Measurements from ENCODE around the gene AFMID. TPM values are rescaled to one million over a fixed set of nuclear protein-coding genes. Genes with fewer than 3 reads are reported as not detected.

The AFMID gene
- total RNA-seq, 1 experiment from 2014 or later, result 97.1 TPM

GRCh38 chr17:78146471-78146869 is 40.7 kb upstream of the AFMID start:
- no peak for DNase-seq
- H3K9me3 ChIP-seq (replicated peaks), result no peaks in the 10 kb centered on the region
- H3K27me3 ChIP-seq, result peaks cover 3% of the 10 kb centered on the region; the same call in 1 of the 2 replicates
- no peak overlapping the region for H3K4me3 ChIP-seq
- no peaks in the 10 kb centered on the region for H3K36me3 ChIP-seq
- H3K4me1 ChIP-seq, result peaks cover 26% of the 10 kb centered on the region
- H3K27ac ChIP-seq, result no peak overlapping the region

GRCh38 chr17:78146881-78147280 is 40.3 kb upstream of the AFMID start:
- no peak overlapping the region for H3K4me3 ChIP-seq
- no peak for DNase-seq
- H3K27ac ChIP-seq, result no peak overlapping the region
- no peaks in the 10 kb centered on the region for H3K9me3 ChIP-seq (replicated peaks)
- H3K27me3 ChIP-seq, result peaks cover 3% of the 10 kb centered on the region; the same call in 1 of the 2 replicates
- no peaks in the 10 kb centered on the region for H3K36me3 ChIP-seq
- H3K4me1 ChIP-seq, result peaks cover 26% of the 10 kb centered on the region

GRCh38 chr17:78147315-78147998 is 39.7 kb upstream of the AFMID start:
- Histone ChIP-seq H3K4me3 (no peak overlapping the region), H3K27me3 (peaks cover 3% of the 10 kb centered on the region; the same call in 1 of the 2 replicates), H3K27ac (no peak overlapping the region), H3K36me3 (no peaks in the 10 kb centered on the region), H3K4me1 (peaks cover 26% of the 10 kb centered on the region), H3K9me3 (replicated peaks) (no peaks in the 10 kb centered on the region)
- no peak for DNase-seq

DNA sequence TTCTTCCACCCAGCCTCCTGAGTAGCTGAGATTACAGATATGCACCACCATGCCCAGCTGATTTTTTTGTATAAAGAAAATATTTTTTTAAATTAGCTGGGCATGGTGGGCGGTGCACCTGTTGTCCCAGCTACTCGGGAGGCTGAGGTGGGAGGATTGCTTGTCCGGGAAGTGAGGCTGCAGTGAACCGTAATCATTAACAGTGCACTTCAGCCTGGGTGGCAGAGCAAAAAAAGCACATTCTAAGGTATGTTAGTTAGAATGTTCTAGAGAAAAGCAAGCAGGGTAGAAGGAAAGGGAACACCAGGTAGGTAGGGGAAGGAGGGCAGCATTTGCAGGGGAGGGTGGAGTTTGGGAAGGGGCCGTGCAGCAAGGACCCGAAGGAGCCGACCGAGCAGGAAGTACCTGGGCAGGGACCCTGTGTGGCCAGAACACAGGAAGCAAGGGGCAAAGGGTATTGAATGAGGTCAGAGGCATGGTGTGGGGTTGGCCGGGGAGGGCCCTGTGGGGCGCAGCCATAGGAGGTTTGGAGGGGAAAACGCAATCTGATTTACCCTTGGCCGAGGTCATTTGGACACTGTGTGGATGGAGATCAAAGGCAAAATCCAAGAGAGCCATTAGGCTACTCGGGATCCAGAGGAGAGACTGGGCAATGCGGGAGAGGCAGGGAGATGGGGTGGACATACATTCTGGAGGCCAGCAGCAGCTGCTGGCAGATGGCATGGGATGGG is 38.7 kb upstream of the AFMID start:
- DNase-seq, result no peak
- Histone ChIP-seq H3K27me3 (peaks cover 3% of the 10 kb centered on the region; the same call in 1 of the 2 replicates), H3K9me3 (replicated peaks) (no peaks in the 10 kb centered on the region), H3K36me3 (no peaks in the 10 kb centered on the region), H3K27ac (no peak overlapping the region), H3K4me3 (no peak overlapping the region), H3K4me1 (peaks cover 21% of the 10 kb centered on the region)

GRCh38 chr17:78151514-78152008 is 35.6 kb upstream of the AFMID start:
- no peaks in the 10 kb centered on the region for H3K36me3 ChIP-seq
- H3K4me1 ChIP-seq, result no peaks in the 10 kb centered on the region
- no peaks in the 10 kb centered on the region for H3K9me3 ChIP-seq (replicated peaks)
- no peak overlapping the region for H3K27ac ChIP-seq
- no peak overlapping the region for H3K4me3 ChIP-seq
- DNase-seq, result no peak
- peaks cover 6% of the 10 kb centered on the region; the same call in 1 of the 2 replicates for H3K27me3 ChIP-seq

GRCh38 chr17:78154903-78155811 is 32.0 kb upstream of the AFMID start:
- no peak overlapping the region for H3K27ac ChIP-seq
- DNase-seq, result no peak
- no peaks in the 10 kb centered on the region for H3K9me3 ChIP-seq (replicated peaks)
- H3K27me3 ChIP-seq, result peaks cover 10% of the 10 kb centered on the region; the same call in 1 of the 2 replicates
- no peak overlapping the region for H3K4me3 ChIP-seq
- H3K36me3 ChIP-seq, result no peaks in the 10 kb centered on the region
- no peaks in the 10 kb centered on the region for H3K4me1 ChIP-seq

- no peak for DNase-seq
- no peaks in the 10 kb centered on the region for H3K9me3 ChIP-seq (replicated peaks)
- no peaks in the 10 kb centered on the region for H3K4me1 ChIP-seq
- H3K27ac ChIP-seq, result no peak overlapping the region
- peaks cover 5% of the 10 kb centered on the region; the same call in 1 of the 2 replicates for H3K27me3 ChIP-seq
- no peaks in the 10 kb centered on the region for H3K36me3 ChIP-seq
- no peak overlapping the region for H3K4me3 ChIP-seq
These were observed 27.5 kb upstream of the AFMID start for GRCh38 chr17:78159575-78160158.

DNA sequence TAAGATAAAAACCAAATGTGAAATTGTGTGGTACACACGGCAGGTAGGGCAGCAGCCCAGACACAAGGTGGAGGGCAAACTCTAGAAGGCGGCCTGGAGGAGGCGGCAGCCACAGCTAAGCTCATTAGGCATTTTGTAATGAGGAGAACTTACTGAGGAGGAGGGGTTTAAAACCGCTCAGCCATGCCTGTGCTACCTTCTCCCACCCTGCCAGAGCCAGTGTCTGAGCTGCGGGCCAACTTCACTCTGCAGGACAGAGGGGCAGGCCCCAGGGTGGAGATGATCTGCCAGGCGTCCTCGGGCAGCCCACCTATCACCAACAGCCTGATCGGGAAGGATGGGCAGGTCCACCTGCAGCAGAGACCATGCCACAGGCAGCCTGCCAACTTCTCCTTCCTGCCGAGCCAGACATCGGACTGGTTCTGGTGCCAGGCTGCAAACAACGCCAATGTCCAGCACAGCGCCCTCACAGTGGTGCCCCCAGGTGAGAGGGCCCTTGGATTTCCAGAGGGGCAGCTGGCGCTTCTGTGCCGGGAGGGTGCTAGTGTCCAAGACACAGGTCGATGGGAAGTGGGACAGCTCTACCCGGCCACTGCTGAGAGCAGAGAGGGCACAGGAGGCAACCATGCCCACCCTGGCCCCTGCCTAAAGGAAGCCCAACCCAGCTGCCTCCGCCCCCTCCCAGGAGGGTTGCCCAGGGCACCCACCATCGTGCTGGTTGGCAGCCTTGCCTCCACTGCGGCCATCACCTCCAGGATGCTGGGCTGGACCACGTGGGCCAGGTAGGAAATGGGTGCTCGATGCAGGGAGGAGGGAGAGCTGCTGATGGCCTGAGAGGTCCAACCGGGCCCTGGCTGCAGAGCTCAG is 23.0 kb upstream of the AFMID start:
- DNase-seq, result no peak
- no peaks in the 10 kb centered on the region for H3K9me3 ChIP-seq (replicated peaks)
- no peak overlapping the region for H3K4me3 ChIP-seq
- H3K4me1 ChIP-seq, result no peaks in the 10 kb centered on the region; the same call in 1 of the 2 replicates
- no peaks in the 10 kb centered on the region for H3K36me3 ChIP-seq
- no peaks in the 10 kb centered on the region for H3K27me3 ChIP-seq
- no peak overlapping the region for H3K27ac ChIP-seq

DNA sequence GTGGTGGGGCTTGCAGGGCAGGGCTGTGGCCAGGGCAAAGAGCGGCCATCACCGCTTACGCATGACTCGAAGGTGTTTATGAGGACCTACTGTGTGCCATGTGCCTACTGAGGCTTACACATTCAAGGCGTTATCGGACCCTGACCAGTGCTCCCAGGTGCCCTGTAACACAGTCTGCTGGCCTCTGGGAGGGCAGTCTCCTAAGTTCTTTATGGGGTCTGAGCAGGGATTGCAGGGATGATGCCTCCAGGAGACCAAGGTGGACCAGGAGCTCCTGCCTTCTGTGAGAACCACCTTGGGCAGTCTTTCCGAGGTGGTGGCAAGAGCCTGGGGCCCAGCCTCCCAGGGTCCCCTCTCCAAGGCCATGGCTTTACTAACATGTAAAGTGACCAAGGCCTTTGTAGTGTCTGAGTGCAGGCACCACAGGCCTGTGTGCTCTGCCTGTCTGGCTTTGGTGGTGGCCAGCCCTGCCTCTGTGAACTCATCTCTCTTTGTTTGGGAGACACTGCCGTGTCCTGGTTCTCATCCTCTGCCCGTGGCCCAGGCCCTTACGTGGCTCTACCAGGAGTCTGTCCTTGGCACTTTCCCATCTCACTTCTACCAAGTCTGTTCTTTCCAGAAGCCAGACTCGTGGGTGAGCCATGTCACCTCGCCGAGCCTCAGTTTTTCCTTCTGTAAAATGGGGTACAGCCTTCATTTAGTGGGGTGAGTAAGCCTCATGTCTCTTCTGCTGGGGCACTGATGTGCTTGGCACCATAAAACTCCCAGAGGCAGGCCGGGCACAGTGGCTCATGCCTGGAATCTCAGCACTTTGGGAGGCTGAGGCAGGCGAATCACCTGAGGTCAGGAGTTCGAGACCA is 22.2 kb upstream of the AFMID start:
- H3K4me3 ChIP-seq, result no peak overlapping the region
- no peaks in the 10 kb centered on the region for H3K36me3 ChIP-seq
- no peak for DNase-seq
- H3K4me1 ChIP-seq, result no peaks in the 10 kb centered on the region; the same call in 1 of the 2 replicates
- H3K27me3 ChIP-seq, result no peaks in the 10 kb centered on the region
- H3K27ac ChIP-seq, result no peak overlapping the region
- no peaks in the 10 kb centered on the region for H3K9me3 ChIP-seq (replicated peaks)

- Histone ChIP-seq H3K9me3 (replicated peaks) (no peaks in the 10 kb centered on the region), H3K27ac (no peak overlapping the region), H3K27me3 (no peaks in the 10 kb centered on the region), H3K4me1 (no peaks in the 10 kb centered on the region; the same call in 1 of the 2 replicates), H3K4me3 (no peak overlapping the region), H3K36me3 (no peaks in the 10 kb centered on the region)
- no peak for DNase-seq
These were observed 20.7 kb upstream of the AFMID start for GRCh38 chr17:78166416-78166815.

- peak; percentile 87 to 91 for DNase-seq
- peaks cover 6% of the 10 kb centered on the region; the same call in 1 of the 2 replicates for H3K4me1 ChIP-seq
- no peaks in the 10 kb centered on the region for H3K27me3 ChIP-seq
- H3K27ac ChIP-seq, result no peak within 1 kb of the TSS
- H3K9me3 ChIP-seq (replicated peaks), result no peaks in the 10 kb centered on the region
- H3K36me3 ChIP-seq, result no peaks in the 10 kb centered on the region; the same call in 1 of the 2 replicates
- H3K4me3 ChIP-seq, result peak within 1 kb of the TSS; percentile 63
These were observed 18.8 kb upstream of the AFMID start, which contains the start of gene SYNGR2 for GRCh38 chr17:78168242-78168902. Gene SYNGR2 (plus strand): TSS chr17:78168581. CDS start chr17:78168617, 36 bp downstream.

Measured in SJCRH30 (cell line).